ENCODE data around the gene ANKRD44. TPM values are rescaled to one million over a fixed set of nuclear protein-coding genes. Genes with fewer than 3 reads are reported as not detected.

Gene ANKRD44
- total and polyA plus RNA-seq, 8 donors = 23.2 to 52.6 (median 29.8) TPM

DNA sequence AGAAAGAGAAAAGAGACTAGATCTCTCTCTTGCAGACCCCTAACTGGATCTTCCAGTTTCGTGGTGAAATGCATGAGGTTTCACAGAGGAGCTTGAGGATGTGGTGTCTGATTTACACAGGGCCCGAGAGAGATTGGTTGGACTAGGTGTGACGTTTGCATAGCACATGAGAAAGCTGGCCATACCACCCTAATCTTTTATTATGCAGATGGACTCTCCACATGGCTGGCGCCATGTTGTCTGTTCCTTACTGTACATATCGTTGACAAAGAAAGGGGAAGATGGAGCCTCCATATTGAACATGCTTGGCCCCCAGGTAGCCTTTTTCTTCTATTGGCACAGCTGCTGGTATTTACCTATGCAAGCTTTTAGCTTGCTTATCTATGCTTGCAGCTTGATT is 356.6 kb downstream of the ANKRD44 start:
- Histone ChIP-seq H3K27ac (no peak overlapping the region), H3K4me1 (no peaks in the 10 kb centered on the region), H3K4me3 (no peak overlapping the region), H3K9me3 (no peaks in the 10 kb centered on the region), H3K36me3 (no peaks in the 10 kb centered on the region), H3K27me3 (no peaks in the 10 kb centered on the region)
- DNase-seq = no peak
- no peak for ATAC-seq
- intact Hi-C loops (cut with DNase I) = no loop called here
- no peak for TF ChIP-seq CTCF (IDR thresholded peaks at IDR 0.05)

- no peaks in the 10 kb centered on the region for H3K36me3 ChIP-seq
- H3K9me3 ChIP-seq = no peaks in the 10 kb centered on the region
- no peak overlapping the region for H3K4me3 ChIP-seq
- ATAC-seq (no peak), DNase-seq (no peak)
- intact Hi-C loops (cut with DNase I) = no loop called here
- H3K4me1 ChIP-seq = no peaks in the 10 kb centered on the region
- TF ChIP-seq CTCF (IDR thresholded peaks at IDR 0.05) = no peak
- no peak overlapping the region for H3K27ac ChIP-seq
- no peaks in the 10 kb centered on the region for H3K27me3 ChIP-seq
Observed at GRCh38 chr2:196952936-196953335, 357.6 kb downstream of the ANKRD44 start.

- Histone ChIP-seq H3K36me3 (no peaks in the 10 kb centered on the region), H3K4me3 (no peak overlapping the region), H3K27ac (no peak overlapping the region), H3K4me1 (no peaks in the 10 kb centered on the region), H3K27me3 (no peaks in the 10 kb centered on the region), H3K9me3 (no peaks in the 10 kb centered on the region)
- ATAC-seq = no peak
- no peak for DNase-seq
- no peak for TF ChIP-seq CTCF (IDR thresholded peaks at IDR 0.05)
- intact Hi-C loops (cut with DNase I) = no loop called here
Observed at GRCh38 chr2:196951973-196952372, 358.6 kb downstream of the ANKRD44 start.

DNA sequence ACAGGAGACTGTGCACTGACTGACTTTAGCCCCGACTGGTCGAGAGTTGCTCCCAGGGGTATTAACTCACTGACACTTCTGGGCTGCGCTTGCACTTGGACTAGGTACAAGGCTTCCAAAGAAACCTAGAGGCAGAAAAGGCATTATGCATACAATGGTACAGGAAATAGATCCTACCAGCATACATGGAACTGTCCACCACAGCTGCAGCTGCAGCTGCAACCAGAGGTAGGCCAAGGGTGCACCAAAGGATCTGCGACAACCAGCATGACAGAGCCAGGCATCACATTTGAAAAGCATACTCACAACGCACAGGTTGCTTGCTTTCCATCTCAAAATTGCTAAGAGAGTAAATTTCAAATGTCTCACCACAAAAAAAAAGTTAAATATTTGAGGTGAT is 361.5 kb downstream of the ANKRD44 start:
- Histone ChIP-seq H3K4me3 (no peak overlapping the region), H3K27me3 (peaks cover 0 to 3% of the 10 kb centered on the region in 2 donors), H3K36me3 (no peaks in the 10 kb centered on the region), H3K4me1 (no peaks in the 10 kb centered on the region), H3K27ac (no peak overlapping the region), H3K9me3 (no peaks in the 10 kb centered on the region)
- DNase-seq = no peak
- intact Hi-C loops (cut with DNase I) = no loop called here
- TF ChIP-seq CTCF (IDR thresholded peaks at IDR 0.05) = no peak
- no peak for ATAC-seq

DNA sequence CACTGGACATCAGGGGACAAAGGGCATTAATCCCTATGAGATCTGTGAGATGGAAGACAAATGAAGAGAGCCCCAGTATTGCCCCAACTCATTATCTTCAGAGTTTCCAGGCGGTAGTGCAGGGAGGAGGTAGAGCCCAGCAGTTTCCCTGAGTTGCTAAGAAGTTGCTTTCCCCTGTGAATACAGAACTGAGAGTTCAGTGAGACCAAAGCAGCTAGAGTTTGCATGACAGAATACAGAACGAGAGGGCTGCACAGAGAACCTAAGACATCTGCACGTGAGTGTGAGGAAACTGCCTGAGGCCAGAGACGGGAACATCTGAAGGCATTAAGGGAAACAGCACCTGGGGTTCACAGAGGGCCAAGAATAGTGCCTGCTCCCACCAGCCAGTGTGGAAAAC is 366.0 kb downstream of the ANKRD44 start:
- intact Hi-C loops (cut with DNase I) = no loop called here
- ATAC-seq (no peak), DNase-seq (no peak)
- no peaks in the 10 kb centered on the region for H3K36me3 ChIP-seq
- H3K9me3 ChIP-seq = no peaks in the 10 kb centered on the region
- H3K27me3 ChIP-seq = peaks cover 0 to 3% of the 10 kb centered on the region in 2 donors
- TF ChIP-seq CTCF (IDR thresholded peaks at IDR 0.05) = no peak
- H3K27ac ChIP-seq = no peak overlapping the region
- H3K4me3 ChIP-seq = no peak overlapping the region
- no peaks in the 10 kb centered on the region for H3K4me1 ChIP-seq

Measured in left lung (tissue), 10 donors.